GM18868 (cell line): Measurements from ENCODE around the gene MORN3.
A peak's percentile ranks its signal among the peaks of the same experiment; 100 is the strongest.
"Not testable (repeated sequence)": the region's sequence is repeated elsewhere in the genome, so short reads cannot be mapped to it uniquely, and the experiment has no call there.

Experiments
- ATAC-seq: cut with Tn5 transposase; IDR thresholded peaks from one replicate; pipeline ENCODE4 v1.9.1; 2021; ENCODE audit warnings: mild to moderate bottlenecking, moderate library complexity; ENCODE audit not compliant: unreplicated experiment

MORN3 gene

DNA sequence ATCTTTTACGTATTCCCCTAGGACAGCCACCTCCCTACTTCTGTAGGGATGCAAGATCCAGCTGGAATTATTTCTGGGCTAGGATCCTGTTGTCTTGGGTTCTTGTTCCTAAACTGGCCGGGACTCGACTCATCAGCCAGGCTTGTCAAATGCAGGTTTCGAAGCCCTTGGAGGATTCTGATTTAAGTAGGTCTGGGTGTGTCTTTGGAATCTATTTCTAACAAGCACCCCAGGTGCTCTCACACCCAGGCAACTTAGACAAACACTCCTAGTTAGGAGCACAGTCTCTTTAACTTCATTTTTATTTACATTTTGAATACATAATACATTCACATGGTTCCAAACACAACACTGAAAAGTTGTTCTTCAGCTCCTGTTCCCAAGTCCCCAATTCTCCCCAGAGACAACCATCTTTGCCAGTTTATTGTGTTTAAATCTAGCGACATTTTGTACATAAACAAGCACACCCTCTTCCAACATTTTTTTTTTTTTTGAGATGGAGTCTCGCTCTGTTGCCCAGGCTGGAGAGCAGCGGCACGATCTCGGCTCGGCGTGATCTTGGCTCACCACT is 20.9 kb downstream of the MORN3 start:
- ATAC-seq, result no peak

- ATAC-seq, result no peak
Measured at GRCh38 chr12:121641343-121641630, 28.2 kb downstream of the MORN3 start.

GRCh38 chr12:121638298-121639202 is 30.9 kb downstream of the MORN3 start:
- no peak for ATAC-seq

- no peak for ATAC-seq
Measured at GRCh38 chr12:121637231-121637914, 32.1 kb downstream of the MORN3 start.

DNA sequence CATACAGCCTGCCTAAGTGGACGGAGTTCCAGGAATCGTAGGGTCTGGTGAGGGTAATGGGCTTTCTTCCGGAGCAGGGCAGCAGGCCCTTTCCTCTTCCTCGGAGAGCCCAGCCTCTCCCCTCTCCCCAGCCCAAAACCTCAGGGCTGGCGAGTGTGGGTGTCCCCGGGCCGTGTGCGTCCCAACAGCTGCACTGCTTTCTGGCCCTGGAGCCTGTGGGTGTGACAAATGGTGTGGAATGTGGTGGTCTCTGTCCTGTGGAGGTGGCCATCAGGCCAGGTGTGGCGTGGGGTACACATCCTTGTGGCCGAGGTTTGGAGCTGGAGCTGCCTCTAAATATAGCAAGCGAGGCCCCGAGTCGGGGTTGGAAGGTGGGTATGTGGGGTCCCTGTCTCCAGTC is 34.6 kb downstream of the MORN3 start:
- ATAC-seq, result no peak

GRCh38 chr12:121633833-121634196 is 35.6 kb downstream of the MORN3 start:
- ATAC-seq, result not testable (repeated sequence)

DNA sequence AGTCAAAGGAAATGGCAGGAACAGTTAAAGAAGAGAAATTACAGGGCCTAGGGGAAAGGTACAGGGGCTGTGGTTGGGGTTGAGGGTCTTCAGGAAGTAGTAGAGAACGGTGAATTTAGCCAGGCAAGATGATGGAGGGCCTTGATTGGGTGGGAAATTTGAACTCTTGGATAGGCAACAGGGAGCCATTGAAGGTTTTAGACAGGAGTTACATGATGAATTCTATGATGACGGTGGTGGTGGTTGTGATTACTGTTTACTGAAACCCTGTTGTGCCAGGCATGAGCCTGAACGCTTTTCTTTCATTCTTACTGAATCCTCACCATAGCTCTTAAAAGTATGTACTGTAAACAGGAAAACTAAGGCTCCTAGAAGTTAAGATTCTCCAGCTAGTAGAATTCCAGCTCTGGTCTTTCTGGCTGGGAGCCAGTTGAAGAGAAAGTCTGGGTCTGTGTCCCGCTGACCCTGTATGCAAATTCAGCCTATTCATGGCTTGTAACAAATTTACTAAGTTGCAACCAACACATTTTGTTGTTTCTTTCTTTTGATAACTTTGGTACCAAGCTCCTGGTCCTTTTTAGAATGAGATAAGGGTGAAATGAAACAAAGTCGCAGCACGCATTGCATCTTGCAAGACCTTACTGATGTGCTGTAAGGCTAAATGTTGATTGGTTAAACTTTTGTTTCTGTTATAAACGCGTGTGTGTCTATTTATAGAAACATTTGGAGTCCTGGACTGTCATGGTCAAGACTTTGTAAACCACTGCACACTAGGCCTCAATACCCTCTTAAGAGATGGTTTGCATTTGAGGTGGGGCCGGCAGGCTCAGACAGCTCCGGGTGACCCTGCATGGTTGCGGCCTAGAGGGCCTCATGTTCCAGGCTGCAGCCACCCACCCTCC is 37.1 kb downstream of the MORN3 start:
- ATAC-seq, result no peak

- ATAC-seq, result no peak
Measured at GRCh38 chr12:121630791-121631355, 38.6 kb downstream of the MORN3 start.

DNA sequence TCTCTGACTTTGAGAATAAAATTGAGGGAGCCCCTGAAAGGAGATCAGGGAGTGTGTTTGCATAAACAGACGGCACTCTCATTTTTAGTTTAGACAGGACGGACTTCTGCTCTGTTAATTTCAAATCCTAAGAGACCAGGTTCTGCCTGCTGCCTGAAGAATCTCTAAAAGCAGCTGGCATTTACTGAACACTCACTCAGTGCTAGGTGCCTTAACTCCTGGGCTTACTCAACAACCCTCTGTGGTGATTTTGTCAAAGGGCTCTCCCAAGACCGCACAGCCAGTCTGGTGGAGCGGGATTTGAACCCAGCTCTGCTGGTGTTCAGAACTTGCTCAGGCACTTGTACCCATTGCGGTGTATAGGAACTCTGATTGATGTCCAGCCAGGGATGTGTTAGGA is 40.9 kb downstream of the MORN3 start:
- no peak for ATAC-seq

DNA sequence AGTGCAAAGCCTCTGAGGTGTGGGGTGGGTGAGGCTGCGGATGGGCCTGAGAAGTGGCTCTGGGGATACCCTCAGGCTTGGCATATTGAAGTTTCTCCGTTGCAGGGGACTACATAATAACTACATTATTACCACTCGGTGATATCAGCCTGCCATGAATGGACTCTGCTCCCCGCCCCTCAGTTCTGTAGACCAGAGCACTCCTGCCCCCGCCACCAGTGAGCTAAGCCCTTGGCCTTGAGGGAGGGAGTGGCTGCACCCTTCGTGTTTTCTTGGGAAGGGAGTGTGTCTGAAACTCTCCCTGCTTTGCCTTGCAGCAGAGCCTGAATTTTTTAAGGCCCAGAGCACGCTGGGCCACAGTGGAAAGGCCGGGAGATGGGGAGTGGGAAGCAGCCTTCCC is 41.4 kb downstream of the MORN3 start:
- ATAC-seq, result no peak

- ATAC-seq, result peak; percentile 31
Measured at GRCh38 chr12:121626853-121627640, 42.4 kb downstream of the MORN3 start.

DNA sequence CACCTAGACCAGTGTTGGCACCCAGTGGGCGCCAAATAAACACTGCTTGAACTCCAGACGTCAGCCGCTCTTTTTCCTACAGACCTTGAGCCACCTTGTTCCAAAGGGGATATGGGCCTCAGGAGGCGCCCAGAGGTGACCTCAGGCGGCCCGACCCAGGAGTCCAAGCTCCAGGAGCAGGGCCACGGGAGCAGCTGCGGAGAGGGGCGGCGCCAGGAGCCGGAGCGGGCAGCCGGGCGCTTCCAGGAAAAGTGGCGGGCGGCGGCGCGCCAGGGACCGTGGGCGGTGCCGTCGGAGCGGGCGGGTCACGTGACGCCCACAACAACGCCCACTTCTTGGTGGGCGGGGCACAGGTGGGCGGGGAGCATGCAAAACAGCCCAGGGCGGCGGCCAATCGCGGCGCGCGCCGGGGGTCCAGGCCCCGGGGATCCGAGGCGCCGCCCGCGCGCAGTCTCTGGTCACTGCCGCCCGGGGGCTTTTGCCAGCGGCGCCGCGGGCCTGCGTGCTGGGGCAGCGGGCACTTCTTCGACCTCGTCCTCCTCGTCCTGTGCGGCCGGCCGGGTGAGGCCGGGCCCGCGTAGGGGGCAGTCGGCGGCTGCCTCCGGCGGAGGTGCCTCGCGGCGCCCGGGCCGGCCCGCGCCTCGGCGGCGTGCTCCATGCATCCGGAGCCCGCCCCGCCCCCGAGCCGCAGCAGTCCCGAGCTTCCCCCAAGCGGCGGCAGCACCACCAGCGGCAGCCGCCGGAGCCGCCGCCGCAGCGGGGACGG is 43.2 kb downstream of the MORN3 start, which contains the start of gene ORAI1:
Gene ORAI1, plus strand, starts transcription at position 444 of the 766 bp plus-strand sequence.
- peak; percentile 78 for ATAC-seq

GRCh38 chr12:121620333-121620891 is 49.0 kb downstream of the MORN3 start:
- no peak for ATAC-seq

DNA sequence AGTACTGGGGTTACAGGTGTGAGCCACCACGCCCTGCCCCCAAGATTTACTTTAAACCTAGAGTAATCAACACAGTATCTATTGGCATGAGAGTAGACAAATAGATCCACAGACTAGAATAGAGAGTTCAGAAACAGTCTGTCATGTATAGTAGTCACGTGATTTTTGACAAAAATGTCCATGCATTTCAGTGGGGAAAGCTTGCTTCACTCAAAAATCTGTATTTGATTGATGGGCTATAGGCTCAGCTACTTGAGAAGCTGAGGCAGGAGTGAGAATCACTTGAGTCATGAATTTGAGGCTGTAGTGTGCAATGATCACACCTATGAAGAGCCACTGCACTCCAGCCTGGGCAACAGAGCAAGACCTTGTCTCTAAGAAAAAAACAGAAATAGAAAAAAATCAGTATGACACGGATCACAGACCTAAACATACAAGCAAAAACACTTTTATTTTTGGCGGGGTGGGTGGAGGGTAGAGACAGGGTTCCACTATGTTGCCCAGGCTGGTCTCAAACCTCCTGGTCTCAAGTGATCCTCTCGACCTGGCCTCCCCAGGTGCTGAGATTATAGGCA is 50.7 kb downstream of the MORN3 start:
- ATAC-seq, result no peak

GRCh38 chr12:121614872-121615467 is 54.5 kb downstream of the MORN3 start:
- ATAC-seq, result no peak

GRCh38 chr12:121613462-121613861 is 56.0 kb downstream of the MORN3 start:
- no peak for ATAC-seq

GRCh38 chr12:121611306-121611705 is 58.1 kb downstream of the MORN3 start:
- no peak for ATAC-seq
